HCT116 (cell line): ENCODE measurements around the gene CPEB3. TPM values are rescaled to one million over a fixed set of nuclear protein-coding genes. Genes with fewer than 3 reads are reported as not detected.

Source experiments
- ATAC-seq: fragments of 200-7000 bp; cut with Tn5 transposase; 2 replicates; pipeline ENCODE4 v1.9.1; 2020; ENCODE audit warnings: mild to moderate bottlenecking, moderate library complexity
- BruUV-seq: library from RNA; stranded (reverse); fragments of 400-500 nt; replicated peaks from 2 replicates; lab custom pipeline; 2021; lab: Mats Ljungman, UMichigan
- CTCF ChIA-PET: fragments of 300-600 bp; sonication (Branson Sonifier 250); formaldehyde crosslinking; loops from one replicate; lab custom pipeline; 2021; ENCODE audit warnings: antibody characterized with exemption; lab: Charles Lee
- POLR2A ChIA-PET: fragments of 300-600, 350-600 bp; sonication (Branson Sonifier 250); formaldehyde crosslinking; loops from one replicate; lab custom pipeline; 2021; ENCODE audit warnings: antibody characterized with exemption; lab: Charles Lee
- RAD21 ChIA-PET, 2 experiments: fragments of 300-600 bp; sonication (Branson Sonifier 250); formaldehyde crosslinking; loops; one replicate each; lab custom pipeline; 2023; ENCODE audit warnings: low total read pairs in 2 of 2; ENCODE audit not compliant: uncharacterized antibody in 2 of 2, unreplicated experiment in 2 of 2, low non-redundant PET in 1 of 2; lab: Charles Lee
- DNase-seq: peaks from one replicate; pipeline ENCODE4 v3.0.0-alpha.2; 2010; ENCODE audit warnings: low read depth, low spot score
- H2AFZ ChIP-seq: fragments of 200-600 bp; shearing (Covaris generic), sonication (generic); 2 replicates; pipeline ENCODE4 v1.6.1; 2017; ENCODE audit warnings: low read depth, mixed run types, mixed read lengths, antibody characterized with exemption, low read length; ENCODE audit not compliant: poor library complexity, severe bottlenecking
- H3K27ac ChIP-seq: 2 replicates; pipeline ENCODE4 v1.5.1; 2012; ENCODE audit warnings: low read depth, low read length
- H3K27me3 ChIP-seq: fragments of 200-600 bp; sonication (generic); 2 replicates; pipeline ENCODE4 v1.6.1; 2016; ENCODE audit warnings: mixed run types, low read length, mixed read lengths; ENCODE audit not compliant: insufficient read depth
- H3K36me3 ChIP-seq, 2 experiments: fragments of 200-500 bp in 1 of 2; fragments of 200-600 bp in 1 of 2; sonication (Bioruptor generic) in 1 of 2; sonication (generic) in 1 of 2; 2 replicates each; pipeline versions ENCODE4 v1.5.1 to v1.6.1; 2014 to 2016; ENCODE audit warnings: low read length in 2 of 2, inconsistent platforms in 1 of 2, mixed read lengths in 1 of 2, mixed run types in 1 of 2; ENCODE audit not compliant: insufficient read depth in 2 of 2, control insufficient read depth in 1 of 2
- H3K4me1 ChIP-seq, 2 experiments: fragments of 200-600 bp in 1 of 2; sonication (generic) in 1 of 2; 2 replicates each; pipeline versions ENCODE4 v1.5.1 to v1.6.1; 2012 to 2017; ENCODE audit warnings: low read length in 2 of 2, inconsistent platforms in 1 of 2, mild to moderate bottlenecking in 1 of 2, mixed read lengths in 1 of 2, mixed run types in 1 of 2, moderate library complexity in 1 of 2; ENCODE audit not compliant: insufficient read depth in 2 of 2, control insufficient read depth in 1 of 2
- H3K4me2 ChIP-seq: fragments of 200-600 bp; sonication (generic); 2 replicates; pipeline ENCODE4 v1.6.1; 2017; ENCODE audit warnings: mixed run types, low read length, mixed read lengths
- H3K4me3 ChIP-seq, 2 experiments: fragments of 200-600 bp in 1 of 2; sonication (generic) in 1 of 2; replicated peaks in 1 of 2; 2 replicates each; pipeline ENCODE4 v1.5.1; 2011 to 2016; ENCODE audit warnings: low read length in 2 of 2, control low read depth in 1 of 2, low read depth in 1 of 2, mild to moderate bottlenecking in 1 of 2, mixed read lengths in 1 of 2, mixed run types in 1 of 2
- H3K79me2 ChIP-seq: fragments of 200-600 bp; sonication (generic); 2 replicates; pipeline ENCODE4 v1.6.1; 2017; ENCODE audit warnings: mild to moderate bottlenecking, mixed run types, low read length, moderate library complexity, mixed read lengths; ENCODE audit not compliant: insufficient read depth
- H3K9ac ChIP-seq: fragments of 200-600 bp; sonication (generic); 2 replicates; pipeline ENCODE4 v1.6.1; 2016; ENCODE audit warnings: low read length, mixed read lengths
- H3K9me2 ChIP-seq: fragments of 200-600 bp; sonication (generic), shearing (Covaris generic); 2 replicates; pipeline ENCODE4 v1.6.1; 2017; ENCODE audit warnings: mixed run types, mild to moderate bottlenecking, moderate library complexity; ENCODE audit not compliant: insufficient read depth
- H3K9me3 ChIP-seq, 2 experiments: fragments of 200-500 bp in 1 of 2; fragments of 200-600 bp in 1 of 2; sonication (Bioruptor generic) in 1 of 2; sonication (generic) in 1 of 2; 2 replicates each; pipeline ENCODE4 v1.6.1; 2014 to 2017; ENCODE audit warnings: low read length in 2 of 2, mixed read lengths in 2 of 2, inconsistent platforms in 1 of 2, low read depth in 1 of 2, mild to moderate bottlenecking in 1 of 2, mixed run types in 1 of 2, moderate library complexity in 1 of 2; ENCODE audit not compliant: control insufficient read depth in 1 of 2, insufficient read depth in 1 of 2
- H4K20me1 ChIP-seq: fragments of 200-600 bp; sonication (generic), shearing (Covaris generic); 2 replicates; pipeline ENCODE4 v1.6.1; 2017; ENCODE audit warnings: mixed run types, mild to moderate bottlenecking, moderate library complexity; ENCODE audit not compliant: insufficient read depth
- CBX3 ChIP-seq: IDR thresholded peaks from 2 replicates; pipeline ENCODE4 v1.6.1; 2012; ENCODE audit warnings: low read depth
- CEBPB ChIP-seq: IDR thresholded peaks from 2 replicates; pipeline ENCODE4 v1.6.1; 2012; ENCODE audit warnings: low read depth
- EGR1 ChIP-seq: IDR thresholded peaks from 2 replicates; pipeline ENCODE4 v1.6.1; 2012; ENCODE audit warnings: low read depth
- EZH2 ChIP-seq: fragments of 200-600 bp; sonication (generic); IDR thresholded peaks from 2 replicates; pipeline ENCODE4 v1.6.1; 2017; ENCODE audit warnings: antibody characterized with exemption, mixed run types
- EZH2phosphoT487 ChIP-seq: fragments of 200-600 bp; IDR thresholded peaks from 2 replicates; pipeline ENCODE4 v1.6.1; 2018; ENCODE audit warnings: antibody characterized with exemption, borderline replicate concordance
- FOSL1 ChIP-seq: IDR thresholded peaks from 2 replicates; pipeline ENCODE4 v1.6.1; 2012; ENCODE audit warnings: low read depth
- MAX ChIP-seq: IDR thresholded peaks from 2 replicates; pipeline ENCODE4 v1.6.1; 2012
- POLR2A ChIP-seq: IDR thresholded peaks from 2 replicates; pipeline ENCODE4 v1.7.0; 2011; ENCODE audit warnings: borderline replicate concordance; ENCODE audit not compliant: insufficient read depth, insufficient read length; ENCODE audit errors: extremely low read depth
- POLR2AphosphoS5 ChIP-seq: IDR thresholded peaks from 2 replicates; pipeline ENCODE4 v1.6.1; 2011; ENCODE audit warnings: mild to moderate bottlenecking, low read depth, low read length, moderate library complexity
- RAD21 ChIP-seq: IDR thresholded peaks from 2 replicates; pipeline ENCODE4 v1.6.1; 2012; ENCODE audit warnings: low read depth, mild to moderate bottlenecking
- SIN3A ChIP-seq: IDR thresholded peaks from 2 replicates; pipeline ENCODE4 v1.6.1; 2012; ENCODE audit warnings: low read depth
- SP1 ChIP-seq: IDR thresholded peaks from 2 replicates; pipeline ENCODE4 v1.6.1; 2012; ENCODE audit warnings: low read depth
- SRF ChIP-seq: IDR thresholded peaks from 2 replicates; pipeline ENCODE4 v1.6.1; 2012; ENCODE audit warnings: low read depth
- YY1 ChIP-seq: IDR thresholded peaks from 2 replicates; pipeline ENCODE4 v1.6.1; 2011; ENCODE audit warnings: low read length, low read depth, moderate library complexity, mild to moderate bottlenecking; ENCODE audit not compliant: insufficient replicate concordance; ENCODE audit errors: extremely low read depth
- ZFX ChIP-seq: fragments of 450-650 bp; IDR thresholded peaks from 2 replicates; pipeline ENCODE4 v1.6.1; 2017
- ZNF274 ChIP-seq: fragments of 200-500 bp; sonication (Bioruptor generic); IDR thresholded peaks from 2 replicates; pipeline ENCODE4 v1.6.1; 2014; ENCODE audit warnings: mild to moderate bottlenecking, low read depth, low read length, inconsistent platforms
- intact Hi-C: fragments of 100-400 bp; cut with micrococcal nuclease; formaldehyde crosslinking; loops from 2 replicates; pipeline ENCODE4 v1.10.0; 2022
- total RNA-seq: library from RNA; stranded (reverse); gene quantifications from one replicate; pipeline ENCODE4 v1.2.1, GENCODE V29; 2021; ENCODE audit not compliant: unreplicated experiment
- TF ChIP-seq, protein P1 (sequence below): IDR thresholded peaks from 2 replicates; pipeline ENCODE4 v1.6.1; 2012
- TF ChIP-seq, protein P2 (sequence below): IDR thresholded peaks from 2 replicates; pipeline ENCODE4 v1.6.1; 2012; ENCODE audit warnings: low read depth
- TF ChIP-seq, protein P3 (sequence below), 3 experiments: fragments of 200-600 bp in 1 of 3; sonication (generic) in 1 of 3; IDR thresholded peaks in 2 of 3; conservative IDR thresholded peaks in 1 of 3; 2 replicates each; pipeline ENCODE4 v1.5.1; 2012 to 2017; ENCODE audit warnings: low read depth in 2 of 3, low read length in 2 of 3, antibody characterized with exemption in 1 of 3, borderline replicate concordance in 1 of 3, control low read depth in 1 of 3, mild to moderate bottlenecking in 1 of 3, mixed read lengths in 1 of 3, mixed run types in 1 of 3, moderate library complexity in 1 of 3; ENCODE audit not compliant: insufficient read depth in 1 of 3

Gene CPEB3
- total RNA-seq, 1 experiment from 2014 or later, result 3.0 TPM

DNA sequence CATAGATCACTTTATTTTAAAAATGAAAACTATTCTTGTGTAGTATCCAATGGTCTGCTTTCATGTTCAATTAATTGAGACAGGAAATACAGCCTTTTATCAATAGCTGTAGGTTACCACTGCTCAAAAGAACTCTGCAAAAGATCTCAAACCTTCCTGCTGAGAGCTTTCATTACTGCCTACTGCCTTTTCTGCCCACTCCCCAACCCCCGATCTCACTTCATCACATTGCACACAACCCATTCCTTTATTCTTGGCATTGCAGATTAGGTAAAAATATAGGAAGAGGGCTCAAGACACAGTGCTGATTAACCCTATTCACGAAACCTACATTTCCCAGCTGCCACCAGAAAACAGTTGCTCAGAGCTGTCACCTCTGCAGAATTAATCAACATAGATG lies 195.9 kb downstream of the CPEB3 start:
- ChIA-PET POLR2A (no interaction called here), CTCF (no interaction called here), RAD21 (no interaction called here)
- Histone ChIP-seq H3K4me1 (no peaks in the 10 kb centered on the region), H3K4me2 (no peak overlapping the region), H3K9ac (no peak overlapping the region), H4K20me1 (no peaks in the 10 kb centered on the region), H3K79me2 (no peaks in the 10 kb centered on the region), H3K27me3 (no peaks in the 10 kb centered on the region), H3K27ac (no peak overlapping the region), H3K36me3 (no peaks in the 10 kb centered on the region), H3K9me2 (no peaks in the 10 kb centered on the region), H3K4me3 (no peak overlapping the region), H3K9me3 (no peaks in the 10 kb centered on the region), H2AFZ (no peak overlapping the region)
- ATAC-seq, result no peak
- intact Hi-C loops, result no loop called here
- DNase-seq, result no peak
- no TSS peak for BruUV-seq
- TF ChIP-seq POLR2AphosphoS5, result no peak
- no peak for TF ChIP-seq EZH2phosphoT487
- TF ChIP-seq, protein P1, sequence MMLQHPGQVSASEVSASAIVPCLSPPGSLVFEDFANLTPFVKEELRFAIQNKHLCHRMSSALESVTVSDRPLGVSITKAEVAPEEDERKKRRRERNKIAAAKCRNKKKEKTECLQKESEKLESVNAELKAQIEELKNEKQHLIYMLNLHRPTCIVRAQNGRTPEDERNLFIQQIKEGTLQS, result no peak
- no peak for TF ChIP-seq RAD21
- no peak for TF ChIP-seq MAX
- no peak for TF ChIP-seq CBX3
- no peak for TF ChIP-seq SIN3A
- no peak for TF ChIP-seq FOSL1
- TF ChIP-seq EGR1, result no peak
- no peak for TF ChIP-seq SRF
- TF ChIP-seq POLR2A, result no peak
- TF ChIP-seq, protein P2, sequence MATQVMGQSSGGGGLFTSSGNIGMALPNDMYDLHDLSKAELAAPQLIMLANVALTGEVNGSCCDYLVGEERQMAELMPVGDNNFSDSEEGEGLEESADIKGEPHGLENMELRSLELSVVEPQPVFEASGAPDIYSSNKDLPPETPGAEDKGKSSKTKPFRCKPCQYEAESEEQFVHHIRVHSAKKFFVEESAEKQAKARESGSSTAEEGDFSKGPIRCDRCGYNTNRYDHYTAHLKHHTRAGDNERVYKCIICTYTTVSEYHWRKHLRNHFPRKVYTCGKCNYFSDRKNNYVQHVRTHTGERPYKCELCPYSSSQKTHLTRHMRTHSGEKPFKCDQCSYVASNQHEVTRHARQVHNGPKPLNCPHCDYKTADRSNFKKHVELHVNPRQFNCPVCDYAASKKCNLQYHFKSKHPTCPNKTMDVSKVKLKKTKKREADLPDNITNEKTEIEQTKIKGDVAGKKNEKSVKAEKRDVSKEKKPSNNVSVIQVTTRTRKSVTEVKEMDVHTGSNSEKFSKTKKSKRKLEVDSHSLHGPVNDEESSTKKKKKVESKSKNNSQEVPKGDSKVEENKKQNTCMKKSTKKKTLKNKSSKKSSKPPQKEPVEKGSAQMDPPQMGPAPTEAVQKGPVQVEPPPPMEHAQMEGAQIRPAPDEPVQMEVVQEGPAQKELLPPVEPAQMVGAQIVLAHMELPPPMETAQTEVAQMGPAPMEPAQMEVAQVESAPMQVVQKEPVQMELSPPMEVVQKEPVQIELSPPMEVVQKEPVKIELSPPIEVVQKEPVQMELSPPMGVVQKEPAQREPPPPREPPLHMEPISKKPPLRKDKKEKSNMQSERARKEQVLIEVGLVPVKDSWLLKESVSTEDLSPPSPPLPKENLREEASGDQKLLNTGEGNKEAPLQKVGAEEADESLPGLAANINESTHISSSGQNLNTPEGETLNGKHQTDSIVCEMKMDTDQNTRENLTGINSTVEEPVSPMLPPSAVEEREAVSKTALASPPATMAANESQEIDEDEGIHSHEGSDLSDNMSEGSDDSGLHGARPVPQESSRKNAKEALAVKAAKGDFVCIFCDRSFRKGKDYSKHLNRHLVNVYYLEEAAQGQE, result no peak
- no peak for TF ChIP-seq ZNF274
- TF ChIP-seq, protein P3, sequence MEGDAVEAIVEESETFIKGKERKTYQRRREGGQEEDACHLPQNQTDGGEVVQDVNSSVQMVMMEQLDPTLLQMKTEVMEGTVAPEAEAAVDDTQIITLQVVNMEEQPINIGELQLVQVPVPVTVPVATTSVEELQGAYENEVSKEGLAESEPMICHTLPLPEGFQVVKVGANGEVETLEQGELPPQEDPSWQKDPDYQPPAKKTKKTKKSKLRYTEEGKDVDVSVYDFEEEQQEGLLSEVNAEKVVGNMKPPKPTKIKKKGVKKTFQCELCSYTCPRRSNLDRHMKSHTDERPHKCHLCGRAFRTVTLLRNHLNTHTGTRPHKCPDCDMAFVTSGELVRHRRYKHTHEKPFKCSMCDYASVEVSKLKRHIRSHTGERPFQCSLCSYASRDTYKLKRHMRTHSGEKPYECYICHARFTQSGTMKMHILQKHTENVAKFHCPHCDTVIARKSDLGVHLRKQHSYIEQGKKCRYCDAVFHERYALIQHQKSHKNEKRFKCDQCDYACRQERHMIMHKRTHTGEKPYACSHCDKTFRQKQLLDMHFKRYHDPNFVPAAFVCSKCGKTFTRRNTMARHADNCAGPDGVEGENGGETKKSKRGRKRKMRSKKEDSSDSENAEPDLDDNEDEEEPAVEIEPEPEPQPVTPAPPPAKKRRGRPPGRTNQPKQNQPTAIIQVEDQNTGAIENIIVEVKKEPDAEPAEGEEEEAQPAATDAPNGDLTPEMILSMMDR (IDR thresholded peaks at IDR 0.05 in 2 of 3, conservative IDR thresholded peaks at IDR 0.05 in 1 of 3; ENCODE audit: borderline replicate concordance in 1 of 3, insufficient read depth in 1 of 3, low read depth in 2 of 3, low read length in 2 of 3), result no peak
- no peak for TF ChIP-seq EZH2
- TF ChIP-seq CEBPB, result no peak
- TF ChIP-seq YY1, result no peak
- no peak for TF ChIP-seq ZFX
- TF ChIP-seq SP1, result no peak
